Measurements from ENCODE around the gene PBX1. TPM values are rescaled to one million over a fixed set of nuclear protein-coding genes. Genes with fewer than 3 reads are reported as not detected.

Gene PBX1
- total RNA-seq (2014; rRNA removed; shearing (Covaris generic)) (84.2 and 104 TPM in 2 replicates), polyA plus RNA-seq (2016; fragmentation: Nextera tagmentation; extraction: Ambion mirVana) (39.3 and 40.0 TPM in 2 replicates)
- long read RNA-seq, full-length matches to known transcripts, result 1 of 9 reads
- long read RNA-seq, partial matches to known transcripts, result 0 of 9 reads
- long read RNA-seq, other reads (novel, unspliced or antisense), result 8 of 9 reads

DNA sequence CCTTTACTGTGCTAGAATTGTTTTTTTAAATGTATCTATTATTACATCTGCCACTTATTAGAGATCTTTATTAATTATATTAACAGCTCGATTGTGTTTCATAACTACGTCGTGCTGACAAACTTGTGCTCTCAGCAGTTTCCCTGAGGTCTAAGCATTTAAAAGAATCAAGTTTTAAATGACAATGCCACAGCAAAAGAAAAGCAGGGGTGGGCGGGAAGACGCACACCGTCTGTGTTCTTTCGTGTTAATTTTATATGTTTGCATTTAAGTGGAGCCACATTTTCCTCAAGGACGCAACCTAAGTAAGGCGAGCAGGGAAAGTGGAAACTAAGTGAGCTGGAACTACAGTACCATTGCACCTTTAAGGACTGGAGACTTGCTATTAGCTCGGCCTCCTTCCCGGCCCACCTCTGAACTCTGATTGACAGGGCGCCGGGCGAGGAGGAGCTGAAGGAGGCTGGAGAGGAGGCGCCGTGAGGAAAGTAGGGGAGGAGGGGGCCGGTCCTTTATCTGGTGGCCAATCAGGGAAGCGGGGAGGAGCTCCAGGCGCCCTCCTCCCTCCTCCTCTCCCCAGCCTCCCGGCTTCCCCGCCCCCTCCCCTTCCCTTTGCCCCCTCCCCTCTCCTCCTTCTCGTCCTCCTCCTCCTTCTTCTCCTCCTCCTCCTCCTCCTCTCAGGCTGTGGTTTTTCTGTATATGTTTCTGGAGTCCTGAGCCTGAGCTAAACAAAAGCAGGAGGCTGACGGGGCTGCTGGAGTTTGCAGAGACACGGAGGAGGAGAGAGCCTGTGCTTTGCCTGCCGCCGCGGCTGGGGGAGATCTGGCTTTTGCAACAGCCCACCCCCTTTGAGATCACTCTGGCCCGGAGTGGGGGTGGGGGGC lies at the start of gene PBX1:
Gene PBX1, plus strand, starts transcription at position 724 of the 881 bp plus-strand sequence.
- H3K79me2 ChIP-seq (replicated peaks; ENCODE audit: insufficient read depth), result peaks cover 39% of the 10 kb centered on the region
- Mint-ChIP-seq H3K36me3 (ENCODE audit: low read depth) (peaks cover 18% of the 10 kb centered on the region; the same call in 2 of the 3 replicates), H3K4me1 (peaks cover 37% of the 10 kb centered on the region), H3K27ac (peak within 1 kb of the TSS; percentile 95), H3K9me3 (peaks cover 3% of the 10 kb centered on the region; the same call in 1 of the 3 replicates), H3K4me3 (peak within 1 kb of the TSS; percentile 99), H3K27me3 (ENCODE audit: insufficient read depth, low read depth, poor library complexity) (peaks cover 1% of the 10 kb centered on the region)
- peak; percentile 64 for TF ChIP-seq POLR2AphosphoS5 (IDR thresholded peaks at IDR 0.05; ENCODE audit: low read depth)
- TF ChIP-seq, protein P1, sequence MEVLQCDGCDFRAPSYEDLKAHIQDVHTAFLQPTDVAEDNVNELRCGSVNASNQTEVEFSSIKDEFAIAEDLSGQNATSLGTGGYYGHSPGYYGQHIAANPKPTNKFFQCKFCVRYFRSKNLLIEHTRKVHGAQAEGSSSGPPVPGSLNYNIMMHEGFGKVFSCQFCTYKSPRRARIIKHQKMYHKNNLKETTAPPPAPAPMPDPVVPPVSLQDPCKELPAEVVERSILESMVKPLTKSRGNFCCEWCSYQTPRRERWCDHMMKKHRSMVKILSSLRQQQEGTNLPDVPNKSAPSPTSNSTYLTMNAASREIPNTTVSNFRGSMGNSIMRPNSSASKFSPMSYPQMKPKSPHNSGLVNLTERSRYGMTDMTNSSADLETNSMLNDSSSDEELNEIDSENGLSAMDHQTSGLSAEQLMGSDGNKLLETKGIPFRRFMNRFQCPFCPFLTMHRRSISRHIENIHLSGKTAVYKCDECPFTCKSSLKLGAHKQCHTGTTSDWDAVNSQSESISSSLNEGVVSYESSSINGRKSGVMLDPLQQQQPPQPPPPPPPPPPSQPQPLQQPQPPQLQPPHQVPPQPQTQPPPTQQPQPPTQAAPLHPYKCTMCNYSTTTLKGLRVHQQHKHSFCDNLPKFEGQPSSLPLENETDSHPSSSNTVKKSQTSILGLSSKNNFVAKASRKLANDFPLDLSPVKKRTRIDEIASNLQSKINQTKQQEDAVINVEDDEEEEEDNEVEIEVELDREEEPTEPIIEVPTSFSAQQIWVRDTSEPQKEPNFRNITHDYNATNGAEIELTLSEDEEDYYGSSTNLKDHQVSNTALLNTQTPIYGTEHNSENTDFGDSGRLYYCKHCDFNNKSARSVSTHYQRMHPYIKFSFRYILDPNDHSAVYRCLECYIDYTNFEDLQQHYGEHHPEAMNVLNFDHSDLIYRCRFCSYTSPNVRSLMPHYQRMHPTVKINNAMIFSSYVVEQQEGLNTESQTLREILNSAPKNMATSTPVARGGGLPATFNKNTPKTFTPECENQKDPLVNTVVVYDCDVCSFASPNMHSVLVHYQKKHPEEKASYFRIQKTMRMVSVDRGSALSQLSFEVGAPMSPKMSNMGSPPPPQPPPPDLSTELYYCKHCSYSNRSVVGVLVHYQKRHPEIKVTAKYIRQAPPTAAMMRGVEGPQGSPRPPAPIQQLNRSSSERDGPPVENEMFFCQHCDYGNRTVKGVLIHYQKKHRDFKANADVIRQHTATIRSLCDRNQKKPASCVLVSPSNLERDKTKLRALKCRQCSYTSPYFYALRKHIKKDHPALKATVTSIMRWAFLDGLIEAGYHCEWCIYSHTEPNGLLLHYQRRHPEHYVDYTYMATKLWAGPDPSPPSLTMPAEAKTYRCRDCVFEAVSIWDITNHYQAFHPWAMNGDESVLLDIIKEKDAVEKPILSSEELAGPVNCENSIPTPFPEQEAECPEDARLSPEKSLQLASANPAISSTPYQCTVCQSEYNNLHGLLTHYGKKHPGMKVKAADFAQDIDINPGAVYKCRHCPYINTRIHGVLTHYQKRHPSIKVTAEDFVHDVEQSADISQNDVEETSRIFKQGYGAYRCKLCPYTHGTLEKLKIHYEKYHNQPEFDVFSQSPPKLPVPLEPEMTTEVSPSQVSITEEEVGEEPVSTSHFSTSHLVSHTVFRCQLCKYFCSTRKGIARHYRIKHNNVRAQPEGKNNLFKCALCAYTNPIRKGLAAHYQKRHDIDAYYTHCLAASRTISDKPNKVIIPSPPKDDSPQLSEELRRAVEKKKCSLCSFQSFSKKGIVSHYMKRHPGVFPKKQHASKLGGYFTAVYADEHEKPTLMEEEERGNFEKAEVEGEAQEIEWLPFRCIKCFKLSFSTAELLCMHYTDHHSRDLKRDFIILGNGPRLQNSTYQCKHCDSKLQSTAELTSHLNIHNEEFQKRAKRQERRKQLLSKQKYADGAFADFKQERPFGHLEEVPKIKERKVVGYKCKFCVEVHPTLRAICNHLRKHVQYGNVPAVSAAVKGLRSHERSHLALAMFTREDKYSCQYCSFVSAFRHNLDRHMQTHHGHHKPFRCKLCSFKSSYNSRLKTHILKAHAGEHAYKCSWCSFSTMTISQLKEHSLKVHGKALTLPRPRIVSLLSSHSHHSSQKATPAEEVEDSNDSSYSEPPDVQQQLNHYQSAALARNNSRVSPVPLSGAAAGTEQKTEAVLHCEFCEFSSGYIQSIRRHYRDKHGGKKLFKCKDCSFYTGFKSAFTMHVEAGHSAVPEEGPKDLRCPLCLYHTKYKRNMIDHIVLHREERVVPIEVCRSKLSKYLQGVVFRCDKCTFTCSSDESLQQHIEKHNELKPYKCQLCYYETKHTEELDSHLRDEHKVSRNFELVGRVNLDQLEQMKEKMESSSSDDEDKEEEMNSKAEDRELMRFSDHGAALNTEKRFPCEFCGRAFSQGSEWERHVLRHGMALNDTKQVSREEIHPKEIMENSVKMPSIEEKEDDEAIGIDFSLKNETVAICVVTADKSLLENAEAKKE (CRISPR knock-in tag; IDR thresholded peaks at IDR 0.05), result no peak
- peaks cover 4% of the 10 kb centered on the region; the same call in 1 of the 2 replicates for H3F3A ChIP-seq (replicated peaks; ENCODE audit: low read depth)
- H3K27ac ChIP-seq (ENCODE audit: low read depth), result peak within 1 kb of the TSS; percentile 90
- no peaks in the 10 kb centered on the region for H3K27me3 ChIP-seq (ENCODE audit: insufficient read depth)
- no peak within 1 kb of the TSS for H2AFZ ChIP-seq
- no peaks in the 10 kb centered on the region for H3K36me3 ChIP-seq (ENCODE audit: insufficient read depth)
- H3K4me2 ChIP-seq, result peak within 1 kb of the TSS; percentile 80
- H4K20me1 ChIP-seq (replicated peaks; ENCODE audit: insufficient read depth), result peaks cover 3% of the 10 kb centered on the region; the same call in 1 of the 2 replicates
- H3K9me2 ChIP-seq (ENCODE audit: insufficient read depth), result no peaks in the 10 kb centered on the region
- ATAC-seq, result peak; percentile 95
- peak within 1 kb of the TSS; percentile 81 for H3K4me3 ChIP-seq
- peaks cover 33% of the 10 kb centered on the region for H3K4me1 ChIP-seq (ENCODE audit: insufficient read depth)
- DNase-seq (ENCODE audit: low spot score), result peak; percentile 99

DNA sequence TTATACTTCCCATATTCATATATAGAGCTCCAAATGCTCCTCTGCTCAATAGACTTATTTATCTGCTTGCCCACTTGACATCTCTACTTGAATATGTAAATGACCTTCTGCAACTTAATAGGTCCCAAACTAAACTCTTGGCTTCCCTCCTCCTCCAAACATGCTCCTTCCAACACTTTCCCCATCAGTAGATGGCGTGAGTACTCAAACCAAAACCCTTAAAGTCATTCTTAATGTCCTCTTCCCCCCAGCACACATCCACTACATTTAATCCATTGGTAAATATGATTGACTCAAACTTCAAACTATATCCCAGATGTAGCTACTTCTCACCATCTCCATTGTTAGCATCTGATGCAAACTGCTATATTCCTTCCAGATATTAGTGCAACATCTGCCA lies 48.5 kb upstream of the PBX1 start:
- H3K4me3 ChIP-seq, result no peak overlapping the region
- DNase-seq (ENCODE audit: low spot score) (peak; percentile 40), ATAC-seq (peak; percentile 65)
- H3K4me2 ChIP-seq, result no peak overlapping the region
- no peak overlapping the region for H3K27ac ChIP-seq (ENCODE audit: low read depth)
- Mint-ChIP-seq H3K27me3 (ENCODE audit: insufficient read depth, low read depth, poor library complexity) (no peaks in the 10 kb centered on the region), H3K4me1 (peaks cover 16% of the 10 kb centered on the region), H3K4me3 (no peak overlapping the region), H3K27ac (no peak overlapping the region), H3K36me3 (ENCODE audit: low read depth) (no peaks in the 10 kb centered on the region), H3K9me3 (no peaks in the 10 kb centered on the region)
- no peaks in the 10 kb centered on the region for H3K27me3 ChIP-seq (ENCODE audit: insufficient read depth)
- peaks cover 9% of the 10 kb centered on the region; the same call in 1 of the 2 replicates for H3K4me1 ChIP-seq (ENCODE audit: insufficient read depth)
- TF ChIP-seq, protein P2, sequence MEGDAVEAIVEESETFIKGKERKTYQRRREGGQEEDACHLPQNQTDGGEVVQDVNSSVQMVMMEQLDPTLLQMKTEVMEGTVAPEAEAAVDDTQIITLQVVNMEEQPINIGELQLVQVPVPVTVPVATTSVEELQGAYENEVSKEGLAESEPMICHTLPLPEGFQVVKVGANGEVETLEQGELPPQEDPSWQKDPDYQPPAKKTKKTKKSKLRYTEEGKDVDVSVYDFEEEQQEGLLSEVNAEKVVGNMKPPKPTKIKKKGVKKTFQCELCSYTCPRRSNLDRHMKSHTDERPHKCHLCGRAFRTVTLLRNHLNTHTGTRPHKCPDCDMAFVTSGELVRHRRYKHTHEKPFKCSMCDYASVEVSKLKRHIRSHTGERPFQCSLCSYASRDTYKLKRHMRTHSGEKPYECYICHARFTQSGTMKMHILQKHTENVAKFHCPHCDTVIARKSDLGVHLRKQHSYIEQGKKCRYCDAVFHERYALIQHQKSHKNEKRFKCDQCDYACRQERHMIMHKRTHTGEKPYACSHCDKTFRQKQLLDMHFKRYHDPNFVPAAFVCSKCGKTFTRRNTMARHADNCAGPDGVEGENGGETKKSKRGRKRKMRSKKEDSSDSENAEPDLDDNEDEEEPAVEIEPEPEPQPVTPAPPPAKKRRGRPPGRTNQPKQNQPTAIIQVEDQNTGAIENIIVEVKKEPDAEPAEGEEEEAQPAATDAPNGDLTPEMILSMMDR (conservative IDR thresholded peaks at IDR 0.05; ENCODE audit: low read depth in 2 of 2), result peak; percentile 46 to 72
- TF ChIP-seq NANOG (IDR thresholded peaks at IDR 0.05; ENCODE audit: borderline replicate concordance), result no peak
- no peak for TF ChIP-seq JUNB (IDR thresholded peaks at IDR 0.05; ENCODE audit: unreplicated experiment)
- H2AFZ ChIP-seq, result no peak overlapping the region
- H4K20me1 ChIP-seq (replicated peaks; ENCODE audit: insufficient read depth), result no peaks in the 10 kb centered on the region
- H3K9me2 ChIP-seq (ENCODE audit: insufficient read depth), result no peaks in the 10 kb centered on the region
- no peaks in the 10 kb centered on the region for H3F3A ChIP-seq (replicated peaks; ENCODE audit: low read depth)
- H3K36me3 ChIP-seq (ENCODE audit: insufficient read depth), result no peaks in the 10 kb centered on the region
- no peaks in the 10 kb centered on the region for H3K79me2 ChIP-seq (replicated peaks; ENCODE audit: insufficient read depth)

All from GM23338 (cell line).